Measurements from ENCODE around the gene TUBGCP3.

The TUBGCP3 gene

DNA sequence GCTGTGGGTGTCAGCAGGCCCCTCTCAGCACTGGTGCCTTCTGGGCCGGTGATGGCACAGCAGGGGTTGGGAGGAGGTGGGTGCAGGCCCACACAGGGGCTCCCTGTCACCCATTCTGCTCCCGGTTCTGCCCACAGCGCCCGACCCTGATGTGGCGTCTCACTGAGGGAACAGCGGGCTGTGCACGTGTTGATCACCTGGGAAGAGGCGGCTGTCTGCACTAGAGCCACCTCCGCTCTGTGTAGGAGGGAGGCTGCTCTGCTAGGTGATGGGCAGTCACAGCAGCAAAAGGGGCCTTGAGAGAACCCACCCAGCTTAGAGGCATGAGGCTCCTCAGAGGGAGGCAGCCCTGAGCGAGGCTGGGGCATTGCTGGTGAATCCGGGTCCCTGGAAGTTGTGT, 39.2 kb upstream of the TUBGCP3 start:
- TF ChIP-seq CTCF (IDR thresholded peaks at IDR 0.05; ENCODE audit: borderline replicate concordance, insufficient read depth, low read depth, low read length): no peak
- H3K4me3 ChIP-seq (ENCODE audit: low read depth, low read length): no peak overlapping the region

DNA sequence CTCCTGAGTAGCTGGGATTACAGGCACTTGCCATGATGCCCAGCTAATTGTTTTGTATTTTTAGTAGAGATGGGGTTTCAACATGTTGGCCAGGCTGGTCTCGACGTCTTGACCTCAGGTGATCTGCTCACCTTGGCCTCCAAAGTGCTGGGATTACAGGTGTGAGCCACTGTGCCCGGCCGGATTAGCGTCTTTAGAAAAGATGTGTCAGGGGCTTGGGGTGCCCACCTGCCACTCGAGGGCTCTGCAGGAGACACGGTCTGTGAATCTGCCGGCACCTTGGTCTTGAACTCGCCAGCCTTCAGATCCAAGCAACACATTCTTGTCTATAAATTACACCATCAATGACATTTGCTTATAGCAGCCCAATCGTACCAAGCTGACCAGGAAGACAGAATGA, 38.8 kb upstream of the TUBGCP3 start:
- no peak overlapping the region for H3K4me3 ChIP-seq (ENCODE audit: low read depth, low read length)
- TF ChIP-seq CTCF (IDR thresholded peaks at IDR 0.05; ENCODE audit: borderline replicate concordance, insufficient read depth, low read depth, low read length): no peak

- TF ChIP-seq CTCF (IDR thresholded peaks at IDR 0.05; ENCODE audit: borderline replicate concordance, insufficient read depth, low read depth, low read length): no peak
- no peak overlapping the region for H3K4me3 ChIP-seq (ENCODE audit: low read depth, low read length)
Measured at GRCh38 chr13:112626124-112626523, 38.2 kb upstream of the TUBGCP3 start.

DNA sequence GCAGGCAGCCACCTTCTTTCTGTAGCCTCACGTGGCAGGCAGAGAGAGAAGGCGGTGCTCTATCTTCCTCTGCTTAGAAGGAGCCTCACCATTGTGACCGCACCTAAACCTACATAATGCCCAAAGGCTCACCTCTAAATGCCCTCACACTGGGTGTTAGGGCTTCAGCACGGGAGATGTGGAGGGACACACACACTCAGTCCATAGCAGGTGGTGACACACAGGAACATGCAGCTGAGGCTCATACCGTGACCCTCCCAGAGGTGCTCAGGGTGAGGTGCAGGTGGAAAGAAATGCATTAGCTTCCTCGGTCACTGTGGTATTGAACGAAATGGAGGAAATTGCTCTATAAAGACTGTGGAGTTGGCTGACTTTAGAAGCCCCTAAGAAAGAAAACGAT, 37.7 kb upstream of the TUBGCP3 start:
- TF ChIP-seq CTCF (IDR thresholded peaks at IDR 0.05; ENCODE audit: borderline replicate concordance, insufficient read depth, low read depth, low read length): no peak
- H3K4me3 ChIP-seq (ENCODE audit: low read depth, low read length): no peak overlapping the region

GRCh38 chr13:112624602-112625430, 36.9 kb upstream of the TUBGCP3 start:
- no peak overlapping the region for H3K4me3 ChIP-seq (ENCODE audit: low read depth, low read length)
- no peak for TF ChIP-seq CTCF (IDR thresholded peaks at IDR 0.05; ENCODE audit: borderline replicate concordance, insufficient read depth, low read depth, low read length)

DNA sequence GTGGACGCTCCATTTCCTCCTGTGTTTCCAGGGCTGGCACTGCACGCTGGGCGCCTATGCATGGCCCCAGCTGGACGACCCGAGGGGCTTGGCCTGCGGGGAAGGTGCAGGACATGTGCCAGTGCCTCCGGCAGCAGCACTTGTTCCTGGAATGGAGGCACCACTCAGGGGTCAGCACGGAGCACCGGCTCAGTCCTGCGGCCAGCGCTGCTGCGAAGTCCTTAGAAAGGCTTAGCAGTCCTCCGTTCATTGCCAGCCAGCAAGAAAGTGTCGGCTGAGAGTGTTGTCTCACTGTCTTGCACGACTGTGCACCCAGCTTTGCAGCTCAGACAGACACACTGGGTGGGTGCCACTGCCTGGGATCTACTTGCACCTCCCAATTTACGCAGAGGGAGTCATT, 36.1 kb upstream of the TUBGCP3 start:
- H3K4me3 ChIP-seq (ENCODE audit: low read depth, low read length): no peak overlapping the region
- no peak for TF ChIP-seq CTCF (IDR thresholded peaks at IDR 0.05; ENCODE audit: borderline replicate concordance, insufficient read depth, low read depth, low read length)

- no peak overlapping the region for H3K4me3 ChIP-seq (ENCODE audit: low read depth, low read length)
- TF ChIP-seq CTCF (IDR thresholded peaks at IDR 0.05; ENCODE audit: borderline replicate concordance, insufficient read depth, low read depth, low read length): no peak
Measured at GRCh38 chr13:112623051-112623711, 35.2 kb upstream of the TUBGCP3 start.

Data from GM12875 (cell line).